NCI-H1105 treated with DMSO at 0.1 percent for 48 hours (cell line): ENCODE measurements around the gene SMIM44.
"Not testable (repeated sequence)": the region's sequence is repeated elsewhere in the genome, so short reads cannot be mapped to it uniquely, and the experiment has no call there.

Experiments
- DNase-seq: peaks from one replicate; lab custom pipeline; 2025; lab: John Stamatoyannopoulos, UW

SMIM44 gene

DNA sequence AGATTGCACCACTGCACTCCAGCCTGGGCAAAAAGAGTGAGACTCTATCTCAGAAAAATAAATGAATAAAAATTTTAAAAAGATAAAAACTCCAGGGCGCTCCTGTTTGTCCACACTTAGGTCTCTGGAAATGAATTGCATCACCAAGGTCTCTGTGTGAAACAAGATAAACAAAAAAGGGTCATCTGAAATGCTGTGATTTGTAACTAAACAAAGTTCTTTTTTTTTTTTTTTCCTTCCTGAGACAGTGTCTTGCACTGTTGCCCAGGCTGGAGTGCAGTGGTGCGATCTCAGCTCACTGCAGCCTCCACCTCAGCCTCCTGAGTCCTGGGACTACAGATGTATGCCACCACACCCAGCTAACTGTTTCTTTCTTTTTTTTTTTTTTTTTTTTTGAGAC is 34.4 kb upstream of the SMIM44 start:
- no peak for DNase-seq

GRCh38 chr19:3516675-3517207 is 33.5 kb upstream of the SMIM44 start:
- peak; percentile 44 for DNase-seq

- no peak for DNase-seq
These were observed 32.7 kb upstream of the SMIM44 start for GRCh38 chr19:3515891-3516422.

GRCh38 chr19:3514930-3515329 is 31.7 kb upstream of the SMIM44 start:
- DNase-seq = no peak

DNA sequence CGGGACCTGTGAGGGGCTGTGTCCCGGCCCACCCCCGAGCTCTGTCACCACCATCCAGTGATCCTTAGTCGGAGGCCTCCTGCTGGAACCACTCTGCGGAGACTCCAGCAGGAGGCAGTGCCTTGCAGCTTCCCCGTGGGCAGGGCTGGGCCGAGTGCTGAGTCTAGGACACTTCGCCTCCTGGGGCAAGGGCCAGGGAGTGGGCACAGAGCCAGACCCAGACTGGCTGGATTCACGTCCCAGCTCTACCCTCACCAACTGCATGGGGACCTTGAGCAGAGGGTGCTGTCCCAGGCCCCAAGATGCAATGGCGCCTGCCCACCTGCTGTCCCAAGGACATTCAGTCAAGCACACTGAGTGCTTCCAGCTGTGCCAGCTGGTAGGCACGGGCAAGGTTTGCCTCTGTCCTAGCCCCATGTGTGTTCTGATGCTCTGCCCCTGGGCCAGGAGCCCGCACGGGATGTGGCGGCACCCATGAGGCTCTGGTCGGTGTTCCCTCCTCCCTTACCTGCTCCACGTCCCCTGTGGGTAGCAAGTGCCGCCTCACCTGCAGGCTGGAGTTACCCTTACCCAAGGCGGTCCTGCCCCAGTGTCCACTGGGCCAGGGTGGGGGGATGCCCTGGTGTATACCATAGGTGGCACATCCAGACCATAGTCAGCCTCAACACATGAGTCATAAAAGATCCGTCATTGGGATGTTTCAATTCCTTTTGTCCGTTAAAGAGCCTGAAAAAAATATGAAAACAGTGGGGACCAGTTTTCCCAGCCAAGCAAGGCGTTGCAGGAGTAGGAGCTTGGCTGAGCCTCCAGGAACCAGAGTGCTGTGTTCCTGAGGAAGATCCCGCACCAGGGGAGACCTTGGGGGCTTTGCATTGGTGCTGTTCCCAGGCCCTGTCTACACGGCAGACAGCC is 30.2 kb upstream of the SMIM44 start:
- no peak for DNase-seq

- no peak for DNase-seq
These were observed 29.5 kb upstream of the SMIM44 start for GRCh38 chr19:3512562-3513228.

DNA sequence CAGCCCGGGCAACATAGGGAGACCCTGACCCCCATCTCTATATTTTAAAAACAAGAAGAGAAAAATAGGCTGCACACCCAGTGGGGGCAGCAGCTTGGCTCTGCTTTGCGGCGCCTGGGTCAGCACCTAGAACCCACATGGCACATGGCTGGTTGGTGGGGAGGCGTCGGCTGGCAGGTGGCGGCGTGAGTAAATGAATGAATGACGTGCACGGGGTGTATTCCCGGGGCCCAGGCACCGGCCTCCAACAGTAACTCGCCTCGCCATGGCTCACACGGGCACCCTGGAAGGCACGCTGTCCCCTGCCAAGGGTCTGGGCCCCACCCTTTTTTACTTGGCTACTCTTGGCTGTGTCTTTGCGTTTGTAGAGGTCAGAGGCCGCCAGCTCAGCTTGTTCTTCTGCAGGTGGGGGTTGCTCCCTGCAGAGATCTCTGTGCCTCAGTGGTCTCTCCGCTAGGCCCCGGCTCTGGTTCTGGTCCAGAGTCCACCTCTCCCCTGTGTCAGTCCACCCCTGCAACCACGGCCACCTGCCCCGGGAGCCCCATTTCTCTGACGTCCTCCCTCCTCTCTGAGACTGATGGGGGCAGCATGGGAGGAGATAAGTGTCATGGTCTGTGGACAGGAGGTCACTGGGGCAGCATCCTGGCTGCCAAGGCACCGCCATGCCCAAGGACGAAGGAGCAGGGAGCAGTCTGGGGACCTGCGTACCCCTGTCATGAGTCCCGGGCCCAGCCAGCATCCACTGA is 28.4 kb upstream of the SMIM44 start:
- DNase-seq = no peak

- DNase-seq = no peak
These were observed 27.5 kb upstream of the SMIM44 start for GRCh38 chr19:3510727-3511126.

GRCh38 chr19:3509566-3509989 is 26.3 kb upstream of the SMIM44 start:
- DNase-seq = no peak

- DNase-seq = no peak
These were observed 25.7 kb upstream of the SMIM44 start for GRCh38 chr19:3508771-3509535.

DNA sequence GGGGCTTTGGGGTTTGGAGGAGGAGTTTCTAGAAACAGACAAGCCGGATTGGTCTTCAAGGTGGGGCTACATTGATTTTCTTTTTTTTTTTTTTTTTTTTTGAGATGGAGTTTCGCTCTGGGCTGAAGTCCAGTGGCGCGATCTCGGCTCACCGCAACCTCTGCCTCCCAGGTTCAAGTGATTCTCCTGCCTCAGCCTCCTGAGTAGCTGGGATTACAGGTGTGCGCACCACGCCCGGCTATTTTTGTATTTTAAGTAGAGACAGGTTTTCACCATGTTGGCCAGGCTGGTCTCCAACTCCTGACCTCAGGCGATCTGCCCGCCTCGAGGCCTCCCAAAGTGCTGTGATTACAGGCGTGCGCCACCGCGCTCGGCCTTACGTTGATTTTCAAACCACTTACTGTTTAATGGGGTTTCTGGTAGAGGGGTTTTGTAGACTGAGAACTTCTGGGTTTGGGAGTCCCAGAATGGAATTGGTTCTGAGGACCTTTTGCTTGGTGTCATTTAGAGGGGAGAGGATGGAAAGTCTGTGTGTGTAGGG is 24.9 kb upstream of the SMIM44 start:
- not testable (repeated sequence) for DNase-seq

DNA sequence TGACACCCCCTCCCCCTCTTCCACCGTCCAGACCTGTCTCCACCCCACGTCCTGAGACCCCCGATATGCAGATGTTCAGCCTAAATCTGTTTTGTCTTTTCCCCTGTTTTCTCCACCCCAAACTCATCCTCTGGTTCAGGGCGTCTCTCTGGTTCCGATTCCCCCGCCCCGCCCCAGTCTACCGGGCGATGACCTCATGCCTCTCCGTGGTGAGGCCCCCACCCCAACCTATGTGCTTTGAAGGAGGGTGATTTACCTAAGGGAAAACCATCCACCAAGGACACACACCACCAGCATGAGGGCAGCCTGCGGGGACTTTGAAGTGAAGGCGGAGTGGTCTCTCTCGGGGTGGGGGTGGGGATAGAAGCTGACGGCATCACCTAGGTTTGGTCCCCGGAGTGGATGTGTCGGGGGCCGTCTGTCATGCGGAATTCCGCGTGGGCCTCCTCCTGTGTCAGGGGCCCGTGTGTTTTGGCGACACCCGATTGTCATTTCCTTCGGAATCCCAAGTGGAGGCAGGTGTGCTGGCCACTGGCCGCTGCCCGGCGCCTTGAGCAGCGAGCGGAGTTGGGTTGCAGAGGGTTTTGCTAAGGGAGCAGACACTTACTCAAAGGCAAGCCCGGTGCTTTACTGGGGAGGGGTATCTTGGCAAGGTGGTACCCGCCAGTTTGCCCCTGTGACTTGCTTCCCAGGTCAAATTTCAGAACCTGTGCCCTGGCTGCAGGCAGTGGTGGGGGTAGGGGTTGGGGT is 24.3 kb upstream of the SMIM44 start:
- DNase-seq = no peak

DNA sequence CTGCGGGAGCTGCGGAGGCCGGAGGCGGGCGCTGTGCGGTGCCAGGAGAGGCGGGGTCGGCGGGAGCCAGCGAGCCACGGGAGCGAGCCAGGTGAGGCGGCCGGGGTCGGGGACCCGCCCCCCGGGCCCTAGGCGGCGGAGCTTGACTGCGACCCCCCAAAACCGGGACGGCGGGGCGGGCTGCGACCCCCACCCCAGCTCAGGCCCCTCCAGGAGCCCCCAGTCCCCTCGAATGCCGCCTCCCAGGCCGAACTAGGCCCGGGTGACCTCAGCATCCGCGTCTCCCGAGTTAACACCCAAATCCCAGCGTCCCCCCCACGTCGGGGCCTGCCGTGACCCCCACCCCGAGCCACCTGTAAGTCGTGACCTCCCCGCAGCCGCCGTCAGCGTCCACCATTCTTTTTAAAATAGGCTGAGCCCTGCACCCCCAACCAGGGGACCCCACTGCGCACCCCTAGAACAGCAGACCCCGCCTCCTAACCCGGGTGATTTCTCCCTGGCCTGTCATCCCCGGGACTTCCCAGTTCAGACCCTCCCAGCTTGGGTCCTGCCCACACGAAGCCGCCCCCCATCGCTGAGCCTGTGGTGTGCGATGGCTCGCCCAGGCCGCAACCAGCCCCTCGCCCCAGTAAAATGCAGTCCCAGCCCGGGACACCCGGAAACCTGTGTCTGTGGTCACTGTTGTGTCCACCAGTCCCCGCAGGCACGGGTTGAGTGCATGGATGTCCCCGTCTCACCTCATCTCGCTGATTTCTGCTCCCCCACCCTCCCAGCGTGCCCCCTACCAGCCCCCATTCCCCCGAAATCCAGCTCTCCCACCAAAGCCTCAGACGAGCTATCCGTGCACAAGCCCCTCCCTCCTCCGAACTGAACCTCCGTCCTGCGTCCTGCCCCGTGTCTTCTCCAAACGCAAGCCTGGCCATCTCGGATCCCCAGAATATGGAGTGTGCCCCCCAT is 23.4 kb upstream of the SMIM44 start:
- DNase-seq = no peak

- DNase-seq = peak; percentile 97
These were observed 22.6 kb upstream of the SMIM44 start, which contains the start of gene FZR1 for GRCh38 chr19:3505598-3506383. TSS of gene FZR1 (plus strand) at chr19:3506311. CDS start at chr19:3522990, 16,679 bp downstream.

DNA sequence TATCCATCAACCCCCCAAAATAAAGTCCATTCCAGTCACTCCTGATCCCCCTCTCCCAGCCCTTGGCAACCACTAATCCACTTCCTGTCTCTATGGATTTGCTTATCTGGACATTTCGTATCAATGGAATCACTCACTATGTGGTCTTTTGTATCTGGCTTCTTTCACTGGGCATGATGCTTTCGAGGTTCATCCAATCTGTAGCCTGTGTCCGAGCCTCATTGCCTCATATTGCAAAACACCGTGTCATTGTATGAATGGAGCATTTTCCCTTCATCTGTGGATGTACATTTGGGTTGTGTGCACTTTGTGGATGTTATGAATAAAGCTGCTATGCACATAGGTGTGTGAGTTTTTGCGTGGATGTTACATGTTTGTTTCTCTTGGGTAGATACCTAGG is 21.5 kb upstream of the SMIM44 start:
- no peak for DNase-seq

GRCh38 chr19:3503036-3503572 is 19.9 kb upstream of the SMIM44 start:
- no peak for DNase-seq

- no peak for DNase-seq
These were observed 18.5 kb upstream of the SMIM44 start for GRCh38 chr19:3501780-3502179.
